ENCODE data around the gene ZNF362. TPM values are rescaled to one million over a fixed set of nuclear protein-coding genes. Genes with fewer than 3 reads are reported as not detected.

ZNF362 gene
- total RNA-seq, 6 experiments from 2014 or later, result 15.3 to 19.6 (median 17.0) TPM

DNA sequence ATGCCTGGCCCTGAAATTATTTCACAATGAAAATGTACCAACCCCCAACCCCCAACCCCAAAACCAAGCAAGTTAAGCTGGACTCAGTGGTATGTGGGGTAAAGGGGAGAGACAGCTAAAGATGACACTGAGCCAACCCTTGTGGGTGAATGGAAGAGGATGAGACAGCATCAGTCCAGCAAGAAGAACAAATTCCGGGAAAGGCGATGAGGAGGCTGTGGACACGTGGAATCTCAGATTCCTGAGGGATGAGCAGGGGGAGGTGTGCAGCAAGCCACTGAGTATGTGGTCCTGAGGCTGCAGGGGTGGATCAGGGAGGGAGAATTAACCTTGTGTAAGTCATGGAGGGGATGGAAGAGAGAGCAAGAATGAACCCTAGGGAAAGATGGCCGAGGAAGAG is 14.4 kb upstream of the ZNF362 start:
- DNase-seq, result no peak
- TF ChIP-seq, protein P1, sequence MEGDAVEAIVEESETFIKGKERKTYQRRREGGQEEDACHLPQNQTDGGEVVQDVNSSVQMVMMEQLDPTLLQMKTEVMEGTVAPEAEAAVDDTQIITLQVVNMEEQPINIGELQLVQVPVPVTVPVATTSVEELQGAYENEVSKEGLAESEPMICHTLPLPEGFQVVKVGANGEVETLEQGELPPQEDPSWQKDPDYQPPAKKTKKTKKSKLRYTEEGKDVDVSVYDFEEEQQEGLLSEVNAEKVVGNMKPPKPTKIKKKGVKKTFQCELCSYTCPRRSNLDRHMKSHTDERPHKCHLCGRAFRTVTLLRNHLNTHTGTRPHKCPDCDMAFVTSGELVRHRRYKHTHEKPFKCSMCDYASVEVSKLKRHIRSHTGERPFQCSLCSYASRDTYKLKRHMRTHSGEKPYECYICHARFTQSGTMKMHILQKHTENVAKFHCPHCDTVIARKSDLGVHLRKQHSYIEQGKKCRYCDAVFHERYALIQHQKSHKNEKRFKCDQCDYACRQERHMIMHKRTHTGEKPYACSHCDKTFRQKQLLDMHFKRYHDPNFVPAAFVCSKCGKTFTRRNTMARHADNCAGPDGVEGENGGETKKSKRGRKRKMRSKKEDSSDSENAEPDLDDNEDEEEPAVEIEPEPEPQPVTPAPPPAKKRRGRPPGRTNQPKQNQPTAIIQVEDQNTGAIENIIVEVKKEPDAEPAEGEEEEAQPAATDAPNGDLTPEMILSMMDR (IDR thresholded peaks at IDR 0.05), result no peak
- Mint-ChIP-seq H3K36me3 (ENCODE audit: low read depth) (no peaks in the 10 kb centered on the region), H3K4me3 (no peak overlapping the region), H3K27ac (no peak overlapping the region), H3K4me1 (ENCODE audit: low read depth) (peaks cover 37% of the 10 kb centered on the region), H3K27me3 (ENCODE audit: insufficient read depth) (peaks cover 10% of the 10 kb centered on the region), H3K9me3 (no peaks in the 10 kb centered on the region)

DNA sequence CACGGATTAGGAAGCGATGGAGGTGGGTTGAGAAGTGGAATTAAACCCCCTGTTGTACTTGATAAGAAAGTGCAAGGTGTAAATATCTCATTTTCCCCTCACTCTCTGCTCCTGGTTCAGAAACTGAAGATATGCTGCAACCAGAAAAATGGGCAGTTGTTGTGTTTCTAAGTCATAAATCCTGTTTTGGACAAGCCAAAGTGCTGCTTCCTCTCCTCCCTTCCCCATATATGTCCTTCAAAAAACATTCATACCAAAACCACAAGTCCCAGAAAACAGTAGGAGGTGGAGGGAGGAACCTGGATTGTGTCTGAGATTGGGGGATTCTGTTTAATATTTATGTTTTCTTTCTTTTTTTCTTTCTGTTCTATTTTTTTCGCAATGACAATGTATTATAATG is 13.6 kb upstream of the ZNF362 start:
- TF ChIP-seq, protein P1 (IDR thresholded peaks at IDR 0.05), result no peak
- Mint-ChIP-seq H3K9me3 (no peaks in the 10 kb centered on the region), H3K27me3 (ENCODE audit: insufficient read depth) (peaks cover 11% of the 10 kb centered on the region), H3K27ac (no peak overlapping the region), H3K4me1 (ENCODE audit: low read depth) (peaks cover 30% of the 10 kb centered on the region), H3K4me3 (no peak overlapping the region), H3K36me3 (ENCODE audit: low read depth) (no peaks in the 10 kb centered on the region)
- DNase-seq, result no peak

DNA sequence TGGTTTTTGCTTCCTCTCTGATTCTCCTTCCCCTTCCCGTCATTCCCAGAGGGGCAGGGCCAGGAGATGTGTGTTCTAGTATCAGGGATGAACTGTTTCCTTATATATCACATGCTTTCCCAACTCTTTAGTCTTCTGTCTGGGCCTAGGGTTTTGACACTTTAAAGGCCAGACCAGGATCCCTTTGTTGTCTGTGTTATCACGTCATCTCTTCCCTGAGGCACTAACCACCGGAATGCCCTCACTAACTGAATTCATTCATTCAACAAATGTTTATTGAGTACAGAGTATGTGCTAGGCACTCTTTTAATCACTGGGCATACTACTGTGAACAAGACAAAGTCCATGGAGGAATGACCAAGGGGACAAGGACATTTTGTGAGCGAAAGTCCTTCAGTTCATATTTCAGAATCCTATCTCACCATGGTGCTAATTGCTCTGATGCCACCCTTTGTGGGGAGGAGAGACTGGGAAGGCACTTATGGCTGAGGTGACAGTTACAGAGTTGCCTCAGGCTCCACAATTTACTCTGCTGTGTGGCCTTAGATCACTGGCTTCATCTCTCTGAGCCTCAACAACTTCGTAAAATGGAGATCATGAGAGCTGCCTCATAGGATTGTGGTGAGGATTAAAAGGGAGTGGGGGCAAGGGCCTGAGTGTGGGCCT is 12.0 kb upstream of the ZNF362 start:
- Mint-ChIP-seq H3K27me3 (ENCODE audit: insufficient read depth) (peaks cover 21% of the 10 kb centered on the region), H3K36me3 (ENCODE audit: low read depth) (no peaks in the 10 kb centered on the region), H3K4me3 (no peak overlapping the region), H3K9me3 (no peaks in the 10 kb centered on the region), H3K4me1 (ENCODE audit: low read depth) (peaks cover 38% of the 10 kb centered on the region), H3K27ac (peak overlapping the region; percentile 23; the same call in 1 of the 2 replicates)
- DNase-seq, result peak; percentile 20
- TF ChIP-seq, protein P1 (IDR thresholded peaks at IDR 0.05), result no peak

DNA sequence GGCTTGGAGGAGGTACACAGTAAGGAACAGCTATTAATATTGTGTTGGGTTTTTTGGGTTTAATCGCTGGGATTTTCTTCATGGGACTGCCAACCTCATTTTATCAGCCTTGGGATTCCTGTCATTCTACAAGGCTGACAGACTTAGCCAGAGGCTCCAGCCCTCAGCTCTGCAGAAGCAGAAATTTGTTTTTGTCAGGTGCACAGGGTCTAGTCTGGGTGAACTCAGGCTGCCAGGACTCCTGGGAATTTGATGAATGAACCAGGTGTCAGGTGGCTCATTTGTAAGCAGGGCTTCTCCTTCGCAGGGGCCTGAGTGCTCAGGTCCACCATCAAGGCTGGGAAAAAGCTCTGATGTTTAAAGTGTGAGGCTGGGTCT is 11.5 kb upstream of the ZNF362 start:
- H3K27me3 Mint-ChIP-seq (ENCODE audit: insufficient read depth), result peaks cover 23% of the 10 kb centered on the region
- H3K9me3 Mint-ChIP-seq, result no peaks in the 10 kb centered on the region
- no peak overlapping the region for H3K27ac Mint-ChIP-seq
- TF ChIP-seq, protein P1 (IDR thresholded peaks at IDR 0.05), result no peak
- H3K36me3 Mint-ChIP-seq (ENCODE audit: low read depth), result no peaks in the 10 kb centered on the region
- H3K4me3 Mint-ChIP-seq, result no peak overlapping the region
- peaks cover 33% of the 10 kb centered on the region for H3K4me1 Mint-ChIP-seq (ENCODE audit: low read depth)
- no peak for DNase-seq

DNA sequence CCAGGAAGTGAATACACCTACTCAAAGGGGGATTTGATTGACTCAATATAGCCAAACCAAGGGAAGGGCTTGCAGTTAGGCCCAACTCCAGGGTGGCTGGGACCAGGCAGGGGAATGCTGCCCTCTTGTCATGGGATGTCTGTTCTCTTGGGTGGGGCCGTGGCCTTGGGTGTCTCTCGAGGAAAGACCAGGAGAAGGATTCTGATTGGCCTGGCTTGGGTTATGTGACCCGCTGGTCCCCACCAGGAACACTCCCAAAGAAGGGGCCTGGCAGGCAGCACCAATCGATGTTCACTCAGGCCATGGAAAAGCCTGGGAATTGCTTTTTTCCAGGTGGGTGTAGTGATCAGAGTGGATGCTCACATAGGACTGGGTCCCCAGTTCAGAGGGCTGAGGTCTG is 10.1 kb upstream of the ZNF362 start:
- no peak overlapping the region for H3K4me3 Mint-ChIP-seq
- DNase-seq, result no peak
- H3K4me1 Mint-ChIP-seq (ENCODE audit: low read depth), result peaks cover 30% of the 10 kb centered on the region
- no peaks in the 10 kb centered on the region; the same call in 1 of the 2 replicates for H3K9me3 Mint-ChIP-seq
- peaks cover 31% of the 10 kb centered on the region for H3K27me3 Mint-ChIP-seq (ENCODE audit: insufficient read depth)
- TF ChIP-seq, protein P1 (IDR thresholded peaks at IDR 0.05), result no peak
- no peak overlapping the region for H3K27ac Mint-ChIP-seq
- no peaks in the 10 kb centered on the region for H3K36me3 Mint-ChIP-seq (ENCODE audit: low read depth)
